HepG2 (cell line): ENCODE data around the gene NADK2. TPM values are rescaled to one million over a fixed set of nuclear protein-coding genes. Genes with fewer than 3 reads are reported as not detected.
A peak's percentile ranks its signal among the peaks of the same experiment; 100 is the strongest.

Experiments
- ATAC-seq: fragments of 200-7000 bp; cut with Tn5 transposase; 3 replicates; pipeline ENCODE4 v1.9.1; 2020; ENCODE audit warnings: mild to moderate bottlenecking, moderate library complexity
- BruUV-seq: library from RNA; stranded (reverse); fragments of 400-500 nt; replicated peaks from 2 replicates; lab custom pipeline; 2021; lab: Mats Ljungman, UMichigan
- CTCF ChIA-PET: fragments of 300-600 bp; formaldehyde crosslinking; extraction: SDS; loops from one replicate; lab custom pipeline; 2021; ENCODE audit warnings: low total read pairs, inconsistent platforms, low intra/inter-chr PET ratio; lab: Yijun Ruan, JAX
- POLR2A ChIA-PET: fragments of 350-600 bp; sonication (Branson Sonifier 250); formaldehyde crosslinking; loops from one replicate; lab custom pipeline; 2020; ENCODE audit warnings: antibody characterized with exemption, inconsistent platforms; lab: Yijun Ruan, JAX
- DNase-seq: peaks from one replicate; pipeline ENCODE4 v3.0.0-alpha.2; 2015; ENCODE audit warnings: low spot score
- FAIRE-seq: peaks from 3 replicates; lab custom pipeline; 2011; peaks lifted over from hg19 to GRCh38; lab: Jason Lieb, UNC
- H2AFZ ChIP-seq: one replicate; pipeline ENCODE4 v1.6.1; 2011; ENCODE audit warnings: low read length, inconsistent platforms
- H3K27ac ChIP-seq: fragments of 300-600 bp; 3 replicates; pipeline ENCODE4 v1.8.0; 2011; ENCODE audit warnings: mixed run types, mild to moderate bottlenecking, mixed read lengths, low read length, inconsistent platforms; ENCODE audit not compliant: insufficient read depth; ENCODE audit errors: extremely low read length
- H3K27me3 ChIP-seq, 2 experiments: fragments of 200-600 bp in 1 of 2; 2 replicates in 1 of 2; 3 replicates in 1 of 2; pipeline versions ENCODE4 v1.6.0 to v1.8.0; 2011; ENCODE audit warnings: low read length in 2 of 2, mild to moderate bottlenecking in 2 of 2, moderate library complexity in 2 of 2, inconsistent platforms in 1 of 2; ENCODE audit not compliant: insufficient read depth in 2 of 2, control insufficient read depth in 1 of 2
- H3K36me3 ChIP-seq, 2 experiments: fragments of 200-600 bp in 1 of 2; replicated peaks in 1 of 2; 2 replicates in 1 of 2; 3 replicates in 1 of 2; pipeline versions ENCODE4 v1.5.1 to v1.8.0; 2011; ENCODE audit warnings: low read length in 2 of 2, inconsistent platforms in 1 of 2; ENCODE audit not compliant: insufficient read depth in 2 of 2, control insufficient read depth in 1 of 2
- H3K4me1 ChIP-seq: 2 replicates; pipeline ENCODE4 v1.5.1; 2012; ENCODE audit warnings: low read length, inconsistent platforms; ENCODE audit not compliant: insufficient read depth
- H3K4me2 ChIP-seq: 2 replicates; pipeline ENCODE4 v1.6.0; 2011; ENCODE audit warnings: low read depth, low read length, inconsistent platforms
- H3K4me3 ChIP-seq, 3 experiments: fragments of 200-600 bp in 1 of 3; sonication (generic), shearing (Covaris generic) in 1 of 3; replicated peaks in 1 of 3; 2 replicates each; pipeline ENCODE4 v1.5.1; 2011 to 2016; ENCODE audit warnings: low read length in 3 of 3, inconsistent platforms in 2 of 3, low read depth in 2 of 3, mild to moderate bottlenecking in 2 of 3, control low read depth in 1 of 3, mixed read lengths in 1 of 3; ENCODE audit not compliant: insufficient read depth in 1 of 3
- H3K79me2 ChIP-seq: one replicate; pipeline ENCODE4 v1.6.1; 2011; ENCODE audit warnings: low read length, inconsistent platforms; ENCODE audit not compliant: insufficient read depth
- H3K9ac ChIP-seq: 2 replicates; pipeline ENCODE4 v1.6.0; 2011; ENCODE audit warnings: mild to moderate bottlenecking, low read depth, low read length, inconsistent platforms; ENCODE audit not compliant: insufficient read depth
- H3K9me3 ChIP-seq: 2 replicates; pipeline ENCODE4 v1.5.1; 2012; ENCODE audit warnings: mild to moderate bottlenecking, low read length
- H4K20me1 ChIP-seq: 2 replicates; pipeline ENCODE4 v1.6.0; 2011; ENCODE audit warnings: inconsistent platforms, mild to moderate bottlenecking, low read length, moderate library complexity; ENCODE audit not compliant: insufficient read depth
- FOXA1 ChIP-seq, 2 experiments: fragments of 450-650 bp in 1 of 2; sonication (generic) in 1 of 2; formaldehyde crosslinking in 1 of 2; IDR thresholded peaks; 2 replicates each; pipeline versions ENCODE4 v1.4.0 to v1.6.1; 2016 to 2020; ENCODE audit warnings: missing genetic modification reagents in 1 of 2
- FOXA3 ChIP-seq: IDR thresholded peaks from 2 replicates; pipeline ENCODE4 v1.6.1; 2016; ENCODE audit warnings: missing genetic modification reagents, missing compliant biosample characterization
- HNF4A ChIP-seq: sonication (generic); formaldehyde crosslinking; IDR thresholded peaks from 2 replicates; pipeline ENCODE4 v1.4.0; 2020; ENCODE audit warnings: missing genetic modification reagents
- NFATC3 ChIP-seq: sonication (generic); formaldehyde crosslinking; IDR thresholded peaks from 2 replicates; pipeline ENCODE4 v1.5.1; 2020; ENCODE audit warnings: mild to moderate bottlenecking, missing genetic modification reagents
- RBFOX2 ChIP-seq: fragments of 200-400 bp; formaldehyde crosslinking; IDR thresholded peaks from 2 replicates; pipeline ENCODE4 v1.6.1; 2017; ENCODE audit warnings: low read depth, mild to moderate bottlenecking, low read length
- ZKSCAN1 ChIP-seq: fragments of 150-350 bp; IDR thresholded peaks from 2 replicates; pipeline ENCODE4 v1.6.1; 2014; ENCODE audit warnings: low read length
- WGBS: methylation state at CpG from one replicate; pipeline ENCODE4 v1.1.6; 2017; ENCODE audit warnings: low lambda C conversion rate; 5-methylcytosine and 5-hydroxymethylcytosine counted together
- in situ Hi-C: cut with HindIII; loops from 2 replicates; pipeline ENCODE4 v1.10.0; 2017; ENCODE audit warnings: low pct_unique_long_range_greater_than_20kb; ENCODE audit not compliant: extremely low pct_ligation_motif_present
- intact Hi-C: fragments of 100-400 bp; cut with micrococcal nuclease; formaldehyde crosslinking; loops from one replicate; pipeline ENCODE4 v1.10.0; 2022; ENCODE audit not compliant: unreplicated experiment
- polyA plus RNA-seq, 8 experiments: library from polyadenylated mRNA; depleted of rRNA in 3 of 8; stranded (reverse) in 7 of 8; unstranded in 1 of 8; fragments of >200 nt; fragmentation: Illumina TruSeq in 4 of 8; extraction: Trizol in 4 of 8; gene quantifications; 2 replicates each; pipeline versions ENCODE4 v1.2.1 to v1.2.3, GENCODE V29; 2011 to 2016; ENCODE audit warnings: low read depth in 4 of 8, missing spikeins in 1 of 8, mixed read lengths in 1 of 8; ENCODE audit not compliant: insufficient read depth in 1 of 8
- total RNA-seq, 5 experiments: library from RNA; depleted of rRNA; stranded (reverse); fragments of >200 nt; fragmentation: Illumina TruSeq; extraction: Trizol; gene quantifications; 2 replicates each; pipeline ENCODE4 v1.2.3, GENCODE V29; 2016; ENCODE audit warnings: low read depth in 1 of 5
- TF ChIP-seq, protein P1 (sequence below): sonication (generic); formaldehyde crosslinking; IDR thresholded peaks from 2 replicates; pipeline ENCODE4 v1.4.0; 2020; ENCODE audit warnings: missing genetic modification reagents
- TF ChIP-seq, protein P2 (sequence below): sonication (generic); formaldehyde crosslinking; IDR thresholded peaks from 2 replicates; pipeline ENCODE4 v1.4.0; 2020; ENCODE audit warnings: missing genetic modification reagents, borderline replicate concordance

Gene NADK2
- total and polyA plus RNA-seq, 2 of the 13 experiments (the other 11 are each of a cell fraction or from before 2014, with no cell fraction given): 13.9 to 71.4 TPM

DNA sequence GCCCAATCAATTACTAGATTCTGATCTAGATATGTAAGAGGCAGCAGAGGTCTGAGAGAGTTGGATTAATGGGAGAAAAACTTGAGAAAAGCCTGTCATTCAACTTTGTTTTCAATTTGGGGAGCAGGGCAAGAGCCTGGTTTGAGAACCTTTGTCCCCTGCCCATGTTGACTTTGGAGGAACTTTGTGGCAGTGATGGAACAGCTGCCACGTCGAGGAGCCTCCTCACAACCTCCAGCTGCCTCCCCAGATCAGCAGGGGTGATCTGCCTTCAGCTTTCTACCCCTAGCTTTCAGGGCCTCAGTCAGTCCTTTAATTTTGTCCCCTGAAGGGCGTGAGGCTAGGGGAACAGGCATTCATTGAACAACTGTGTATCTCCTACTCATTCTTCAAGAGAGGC lies 81.1 kb downstream of the NADK2 start:
- Histone ChIP-seq H3K27me3 (no peaks in the 10 kb centered on the region), H3K4me2 (peak overlapping the region; percentile 21; the same call in 1 of the 2 replicates), H3K79me2 (peaks cover 30% of the 10 kb centered on the region), H2AFZ (no peak overlapping the region), H3K4me3 (no peak overlapping the region), H3K27ac (peak overlapping the region; percentile 9), H3K9ac (no peak overlapping the region), H4K20me1 (no peaks in the 10 kb centered on the region; the same call in 1 of the 2 replicates), H3K9me3 (no peaks in the 10 kb centered on the region), H3K36me3 (peaks cover 22 to 90% of the 10 kb centered on the region in 2 experiments), H3K4me1 (peaks cover 63% of the 10 kb centered on the region)
- in situ Hi-C loops: no loop called here
- DNase-seq (no peak), FAIRE-seq (no peak), ATAC-seq (peak; percentile 45)
- CTCF ChIA-PET: no interaction called here
- 40% methylated on average over 3 of the region's 3 CpGs for WGBS
- intact Hi-C loops: no loop called here
- peak; percentile 38; the same call in 1 of the 2 replicates for TF ChIP-seq HNF4A (CRISPR knock-in tag)
- no peak for TF ChIP-seq NFATC3
- no peak for TF ChIP-seq FOXA1 (IDR thresholded peaks at IDR 0.05)
- peak; percentile 34; the same call in 1 of the 2 replicates for TF ChIP-seq FOXA1 (CRISPR knock-in tag; IDR thresholded peaks at IDR 0.05)
- TF ChIP-seq FOXA3 (CRISPR knock-in tag): peak; percentile 36; the same call in 1 of the 2 replicates
- POLR2A ChIA-PET: interaction anchor here (1.3 to 1.9 kb wide), 3 partner anchors 9 to 21 kb away, joined by 3 to 8 read pairs (median 7); partner anchors contain the start of genes LMBRD2 and SKP2
- no TSS peak for BruUV-seq

DNA sequence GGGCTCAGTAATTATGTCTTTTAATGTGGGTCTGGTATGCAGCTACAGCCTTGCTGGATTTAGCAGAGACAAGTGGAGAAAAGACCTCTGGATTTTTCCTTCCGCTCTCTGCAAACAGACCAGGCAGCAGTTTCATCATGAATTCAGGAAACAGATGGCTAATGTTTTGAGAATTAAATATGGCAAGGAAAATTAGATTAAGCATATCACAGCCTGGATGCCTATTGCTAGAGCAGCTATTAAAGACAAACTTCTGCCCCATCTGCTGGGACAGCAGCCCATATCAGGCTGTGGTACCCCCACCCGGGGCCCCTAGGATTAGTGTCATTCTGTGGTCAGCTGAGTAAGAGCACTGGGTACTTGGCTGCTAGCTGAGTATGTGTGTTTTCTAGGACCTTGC lies 83.6 kb downstream of the NADK2 start:
- ATAC-seq: no peak
- Histone ChIP-seq H3K79me2 (peaks cover 46% of the 10 kb centered on the region), H3K4me3 (no peak overlapping the region), H3K4me2 (no peak overlapping the region), H4K20me1 (no peaks in the 10 kb centered on the region; the same call in 1 of the 2 replicates), H3K36me3 (peaks cover 19 to 82% of the 10 kb centered on the region in 2 experiments), H3K9ac (no peak overlapping the region), H3K27ac (no peak overlapping the region), H3K4me1 (peaks cover 88% of the 10 kb centered on the region), H3K9me3 (no peaks in the 10 kb centered on the region), H3K27me3 (no peaks in the 10 kb centered on the region), H2AFZ (no peak overlapping the region)
- DNase-seq: no peak
- ChIA-PET POLR2A (no interaction called here), CTCF (no interaction called here)
- 94% methylated on average over 2 of the region's 2 CpGs for WGBS
- no TSS peak for BruUV-seq
- in situ Hi-C loops (no loop called here), intact Hi-C loops (loop anchor here (10.0 kb wide), 1 partner anchor 717 kb away; the partner anchor contains the start of gene NIPBL)
- FAIRE-seq: no peak
- TF ChIP-seq RBFOX2 (0 out of 2 replicates have a peak, but pooled peaks have one; percentile 24), ZKSCAN1 (no peak)
- TF ChIP-seq, protein P1, sequence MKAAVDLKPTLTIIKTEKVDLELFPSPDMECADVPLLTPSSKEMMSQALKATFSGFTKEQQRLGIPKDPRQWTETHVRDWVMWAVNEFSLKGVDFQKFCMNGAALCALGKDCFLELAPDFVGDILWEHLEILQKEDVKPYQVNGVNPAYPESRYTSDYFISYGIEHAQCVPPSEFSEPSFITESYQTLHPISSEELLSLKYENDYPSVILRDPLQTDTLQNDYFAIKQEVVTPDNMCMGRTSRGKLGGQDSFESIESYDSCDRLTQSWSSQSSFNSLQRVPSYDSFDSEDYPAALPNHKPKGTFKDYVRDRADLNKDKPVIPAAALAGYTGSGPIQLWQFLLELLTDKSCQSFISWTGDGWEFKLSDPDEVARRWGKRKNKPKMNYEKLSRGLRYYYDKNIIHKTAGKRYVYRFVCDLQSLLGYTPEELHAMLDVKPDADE: no peak
- TF ChIP-seq, protein P2, sequence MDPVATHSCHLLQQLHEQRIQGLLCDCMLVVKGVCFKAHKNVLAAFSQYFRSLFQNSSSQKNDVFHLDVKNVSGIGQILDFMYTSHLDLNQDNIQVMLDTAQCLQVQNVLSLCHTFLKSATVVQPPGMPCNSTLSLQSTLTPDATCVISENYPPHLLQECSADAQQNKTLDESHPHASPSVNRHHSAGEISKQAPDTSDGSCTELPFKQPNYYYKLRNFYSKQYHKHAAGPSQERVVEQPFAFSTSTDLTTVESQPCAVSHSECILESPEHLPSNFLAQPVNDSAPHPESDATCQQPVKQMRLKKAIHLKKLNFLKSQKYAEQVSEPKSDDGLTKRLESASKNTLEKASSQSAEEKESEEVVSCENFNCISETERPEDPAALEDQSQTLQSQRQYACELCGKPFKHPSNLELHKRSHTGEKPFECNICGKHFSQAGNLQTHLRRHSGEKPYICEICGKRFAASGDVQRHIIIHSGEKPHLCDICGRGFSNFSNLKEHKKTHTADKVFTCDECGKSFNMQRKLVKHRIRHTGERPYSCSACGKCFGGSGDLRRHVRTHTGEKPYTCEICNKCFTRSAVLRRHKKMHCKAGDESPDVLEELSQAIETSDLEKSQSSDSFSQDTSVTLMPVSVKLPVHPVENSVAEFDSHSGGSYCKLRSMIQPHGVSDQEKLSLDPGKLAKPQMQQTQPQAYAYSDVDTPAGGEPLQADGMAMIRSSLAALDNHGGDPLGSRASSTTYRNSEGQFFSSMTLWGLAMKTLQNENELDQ (CRISPR knock-in tag): no peak
